GM18909 (cell line): Measurements from ENCODE around the gene RSRC1.
A peak's percentile ranks its signal among the peaks of the same experiment; 100 is the strongest.

Source experiments
- ATAC-seq: cut with Tn5 transposase; IDR thresholded peaks from one replicate; pipeline ENCODE4 v1.9.1; 2021; ENCODE audit warnings: mild to moderate bottlenecking; ENCODE audit not compliant: unreplicated experiment, poor library complexity

Gene RSRC1

DNA sequence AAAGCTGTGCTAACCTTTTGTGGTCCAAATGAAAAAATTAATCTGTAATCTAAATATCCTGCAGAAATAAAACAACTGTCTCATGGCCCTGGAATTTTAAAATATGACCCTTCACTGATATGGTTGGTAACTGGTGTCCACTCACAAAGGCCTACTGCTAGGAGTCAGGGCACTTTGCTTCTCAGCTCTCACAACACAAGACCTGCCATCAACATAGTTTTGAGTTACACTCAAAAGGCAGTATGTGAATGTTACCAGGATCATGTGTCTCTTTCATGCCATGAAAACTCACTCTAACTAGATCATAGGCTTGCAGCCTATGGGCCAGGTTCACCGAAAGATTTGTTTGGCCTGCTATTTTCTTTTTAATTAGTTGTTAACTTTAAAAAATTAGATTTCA is 451.1 kb downstream of the RSRC1 start:
- no peak for ATAC-seq

DNA sequence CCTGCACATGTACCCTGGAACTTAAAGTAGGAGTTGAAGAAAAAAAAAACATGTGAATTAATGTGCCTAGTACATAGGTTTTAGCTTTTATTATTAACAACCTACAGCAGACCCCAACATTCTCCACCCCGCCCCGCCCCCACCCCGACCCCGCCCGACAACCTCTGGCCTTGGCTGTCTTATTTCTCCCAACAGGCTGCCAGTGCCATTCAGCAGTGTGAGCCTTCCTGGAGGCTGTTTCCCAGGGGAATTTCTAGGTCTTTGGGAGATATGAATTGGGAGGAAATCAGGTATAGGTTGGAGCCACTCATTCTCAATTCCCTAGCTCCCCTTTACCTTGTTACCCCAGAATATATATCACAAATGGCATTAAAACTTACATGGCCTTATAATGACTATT is 452.8 kb downstream of the RSRC1 start:
- no peak for ATAC-seq

DNA sequence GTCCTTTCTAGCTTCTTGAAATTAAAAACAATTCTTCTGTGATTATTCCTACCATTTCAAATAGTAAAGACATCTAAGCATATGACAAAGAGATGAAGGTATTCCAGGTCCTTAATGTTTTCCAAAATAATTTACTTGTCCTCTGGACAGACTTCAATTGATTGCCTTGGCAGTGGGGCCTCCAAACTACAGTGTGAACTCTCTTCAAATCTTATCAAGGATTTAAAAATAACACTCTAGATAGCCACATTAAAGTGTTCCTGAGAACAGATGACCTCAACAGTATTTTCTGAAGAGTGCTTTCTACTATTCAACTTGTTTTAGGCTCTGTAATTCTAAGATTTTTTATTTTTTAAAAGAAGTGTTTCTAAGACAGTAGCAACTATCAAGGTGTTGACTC is 453.2 kb downstream of the RSRC1 start:
- ATAC-seq, result no peak

DNA sequence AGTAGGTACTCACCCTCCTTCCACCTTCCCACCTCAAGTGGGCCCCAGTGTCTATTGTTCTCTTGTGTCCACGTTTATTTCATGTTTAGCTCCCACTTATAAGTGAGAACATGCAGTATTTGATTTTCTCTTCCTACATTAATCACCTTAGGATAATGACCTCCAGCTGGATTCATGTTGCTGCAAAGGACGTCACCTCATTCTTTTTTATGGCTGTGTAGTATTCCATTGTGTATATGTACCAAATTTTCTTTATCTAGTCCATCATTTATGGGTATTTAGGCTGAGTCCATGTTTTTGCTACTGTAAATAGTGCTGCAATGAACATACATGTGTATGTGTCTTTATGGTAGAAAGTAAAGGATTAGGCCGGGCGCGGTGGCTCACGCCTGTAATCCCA is 455.2 kb downstream of the RSRC1 start:
- ATAC-seq, result no peak

DNA sequence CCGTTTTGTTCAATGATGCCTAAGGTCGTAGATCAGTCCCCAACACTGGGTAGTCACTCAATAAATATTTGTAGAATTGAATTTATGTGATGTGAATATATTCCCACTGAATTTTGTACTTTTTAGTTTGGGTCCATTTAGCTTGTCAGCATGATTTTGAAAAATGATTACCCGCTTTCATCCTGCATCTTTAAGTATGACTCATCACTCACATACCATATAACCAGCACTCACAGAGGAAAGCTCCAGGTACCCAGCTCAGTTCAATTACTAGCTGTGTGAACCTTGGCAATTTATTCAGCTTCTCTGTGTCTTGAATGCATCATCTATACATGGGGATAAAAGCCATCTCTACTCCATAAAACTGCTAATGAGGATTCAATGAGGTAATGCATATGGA is 458.9 kb downstream of the RSRC1 start:
- ATAC-seq, result no peak

DNA sequence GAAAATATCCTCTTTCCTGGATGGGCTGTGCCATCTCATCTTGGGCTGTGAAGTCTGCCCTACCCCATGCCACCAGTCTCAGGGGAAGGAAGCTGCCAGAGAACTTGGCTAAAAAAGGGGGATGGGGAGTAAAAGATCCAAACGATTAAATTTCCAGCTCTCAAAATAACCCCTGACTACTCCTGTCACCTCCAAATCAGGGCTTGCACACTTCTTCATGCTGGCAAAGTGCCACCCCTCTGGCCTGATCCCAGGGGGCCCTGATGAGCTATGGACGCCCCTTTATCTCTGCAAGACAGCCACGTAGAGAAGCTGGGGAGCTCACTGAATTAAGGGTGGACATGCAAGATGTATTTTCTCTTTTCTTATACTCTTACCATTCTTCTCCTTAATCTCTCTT is 459.9 kb downstream of the RSRC1 start:
- ATAC-seq, result no peak

DNA sequence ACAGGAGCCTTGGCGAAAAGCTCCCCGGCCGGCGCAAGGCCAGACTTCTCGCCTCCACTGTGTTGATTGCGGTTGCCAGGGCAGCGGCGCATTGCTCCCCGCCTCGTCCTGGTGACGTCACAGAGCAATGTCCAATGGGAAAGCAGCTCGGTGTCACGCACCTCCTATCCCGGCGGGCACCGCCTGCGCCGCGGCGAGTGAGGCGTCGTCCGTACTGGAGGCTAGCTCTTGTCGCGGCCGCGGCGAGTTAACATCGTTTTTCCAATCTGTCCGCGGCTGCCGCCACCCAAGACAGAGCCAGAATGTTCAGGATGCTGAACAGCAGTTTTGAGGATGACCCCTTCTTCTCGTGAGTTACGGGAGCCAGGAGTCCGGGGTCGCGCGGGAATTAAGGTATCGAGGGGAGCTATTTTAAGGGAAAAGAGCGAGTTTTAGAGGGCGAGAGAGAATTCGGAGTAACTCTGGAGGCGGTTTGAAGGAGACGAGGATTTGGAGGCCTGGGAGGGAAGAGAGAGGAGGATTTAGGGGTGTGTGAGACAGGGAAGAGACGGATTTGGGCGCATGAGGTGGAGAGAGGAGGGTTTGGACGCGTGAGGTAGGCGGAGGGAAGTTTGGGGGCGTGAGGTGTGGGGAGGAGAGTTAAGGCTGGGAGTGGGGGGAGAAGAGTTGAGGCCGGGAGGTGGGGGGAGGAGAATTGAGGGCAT is 461.3 kb downstream of the RSRC1 start, which contains the start of gene MLF1:
TSS of gene MLF1 (plus strand) at position 196 of the 704 bp plus-strand sequence. CDS start at position 303, 107 bp downstream.
- peak; percentile 100 for ATAC-seq

DNA sequence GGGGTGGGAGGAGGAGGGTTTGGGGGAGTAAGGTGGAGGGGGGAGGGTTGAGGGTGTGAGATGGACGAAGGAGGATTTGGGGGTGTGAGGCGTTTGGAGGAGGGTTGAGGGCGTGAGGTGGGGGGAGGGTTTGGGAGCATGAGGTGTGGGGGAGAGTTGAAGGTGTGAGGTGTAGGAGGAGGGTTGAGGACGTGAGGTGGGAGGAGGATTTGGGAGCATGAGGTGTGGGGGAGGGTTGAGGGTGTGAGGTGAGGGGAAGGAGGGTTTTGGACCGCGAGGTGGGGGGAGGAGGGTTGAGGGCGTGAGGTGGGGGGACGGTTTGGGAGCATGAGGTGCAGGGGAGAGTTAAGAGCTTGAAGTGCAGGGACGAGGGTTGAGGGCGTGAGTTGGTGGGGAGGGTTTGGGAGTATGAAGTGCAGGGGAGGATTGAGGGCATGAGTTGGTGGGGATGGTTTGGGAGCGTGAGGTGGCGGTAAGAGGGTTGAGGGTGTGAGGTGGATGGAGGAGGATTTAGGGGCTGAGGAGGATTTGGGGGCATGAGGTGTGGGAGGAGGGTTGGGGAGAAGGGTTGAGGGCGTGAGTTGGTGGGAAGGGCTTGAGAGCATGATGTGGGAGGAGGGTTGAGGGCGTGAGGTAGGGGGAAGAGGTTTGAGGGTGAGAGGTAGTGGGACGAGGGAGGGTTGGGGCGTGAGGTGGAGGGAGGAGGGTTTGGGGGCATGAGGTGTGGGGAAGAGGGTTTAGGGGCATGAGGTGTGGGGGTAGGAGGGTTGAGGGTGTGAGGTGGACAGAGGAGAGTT is 462.3 kb downstream of the RSRC1 start:
- ATAC-seq, result no peak

DNA sequence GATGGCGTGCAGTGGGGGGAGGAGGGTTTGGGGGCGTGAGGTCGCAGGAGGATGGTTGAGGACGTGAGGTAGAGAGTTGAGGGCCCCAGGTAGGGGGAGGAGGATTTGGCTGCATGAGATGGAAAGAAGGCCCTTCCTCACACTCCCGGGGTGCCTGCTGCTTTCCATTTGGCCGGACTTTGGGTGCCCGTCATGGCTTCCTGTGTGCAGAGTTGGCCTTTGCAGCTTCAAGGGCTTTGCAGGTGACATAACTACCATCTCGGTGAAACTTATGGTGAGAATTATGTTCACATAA is 462.8 kb downstream of the RSRC1 start:
- ATAC-seq, result no peak

DNA sequence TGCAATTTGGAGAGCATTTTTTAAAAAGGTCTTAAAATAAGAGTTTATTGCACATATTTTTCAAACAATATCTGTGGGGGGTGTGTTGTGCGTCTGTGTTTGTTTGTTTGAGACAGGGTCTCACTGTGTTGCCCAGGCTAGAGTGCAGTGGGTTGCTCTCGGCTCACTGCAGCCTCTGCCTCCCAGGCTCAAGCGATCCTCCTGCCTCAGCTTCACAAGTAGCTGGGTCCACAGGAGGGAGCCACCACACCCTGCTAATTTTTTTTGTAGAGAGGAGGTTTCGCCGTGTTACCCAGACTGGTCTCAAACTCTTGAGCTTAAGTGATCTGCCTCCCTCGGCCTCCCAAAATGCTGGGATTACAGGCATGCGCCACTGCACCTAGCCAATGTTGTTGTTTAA is 463.8 kb downstream of the RSRC1 start:
- ATAC-seq, result no peak

DNA sequence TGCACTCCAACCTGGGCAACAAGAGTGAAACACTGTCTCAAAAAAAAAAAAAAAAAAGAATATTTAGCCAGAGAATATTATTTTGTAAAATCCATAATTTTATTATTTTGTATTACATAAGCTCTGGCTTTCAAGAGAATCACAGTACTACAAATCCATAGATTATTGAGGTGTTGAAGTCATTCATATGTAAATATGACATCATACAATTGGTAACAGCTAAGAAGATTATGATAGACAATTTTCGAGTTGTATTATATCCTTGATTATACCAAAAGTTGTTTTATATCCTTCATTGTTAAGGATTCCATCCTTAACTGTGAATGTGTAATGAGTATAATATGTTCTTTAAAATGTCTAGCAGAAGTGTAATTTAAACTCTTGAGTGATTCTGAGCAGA is 464.8 kb downstream of the RSRC1 start:
- no peak for ATAC-seq

DNA sequence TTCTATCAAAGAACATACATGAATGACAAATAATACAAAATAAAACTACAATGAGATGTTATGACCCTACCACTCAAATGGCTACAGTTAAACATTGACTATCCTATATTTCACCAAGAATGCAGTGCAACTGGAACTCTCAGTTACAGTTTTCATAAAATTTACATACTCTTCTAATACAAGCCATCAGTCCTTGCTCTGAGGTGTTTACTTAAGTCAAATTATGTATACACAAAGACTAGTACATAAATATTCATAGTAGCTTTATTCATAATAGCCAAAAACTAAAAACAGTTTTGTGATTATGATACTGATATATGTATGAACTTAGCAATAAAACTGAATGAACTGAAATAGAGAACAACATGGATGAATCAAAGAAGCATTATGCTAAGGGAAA is 480.3 kb downstream of the RSRC1 start:
- ATAC-seq, result no peak
